HepG2 (cell line): ENCODE measurements around the gene TUBGCP5. TPM values are rescaled to one million over a fixed set of nuclear protein-coding genes. Genes with fewer than 3 reads are reported as not detected.

Experiments used
- AFF4 ChIP-seq: sonication (generic); formaldehyde crosslinking; IDR thresholded peaks from 2 replicates; pipeline ENCODE4 v1.4.0; 2020; ENCODE audit warnings: missing genetic modification reagents
- BHLHE40 ChIP-seq: IDR thresholded peaks from 2 replicates; pipeline ENCODE4 v1.6.1; 2011; ENCODE audit warnings: low read length, improper control_type of control experiment
- CBFB ChIP-seq: sonication (generic); formaldehyde crosslinking; IDR thresholded peaks from 2 replicates; pipeline ENCODE4 v1.4.0; 2020; ENCODE audit warnings: missing genetic modification reagents
- FOXO4 ChIP-seq: sonication (generic); formaldehyde crosslinking; conservative IDR thresholded peaks from 2 replicates; pipeline ENCODE4 v1.8.1; 2023; ENCODE audit warnings: missing genetic modification reagents
- HNRNPLL ChIP-seq: fragments of 200-400 bp; formaldehyde crosslinking; IDR thresholded peaks from 2 replicates; pipeline ENCODE4 v1.6.1; 2017; ENCODE audit warnings: mild to moderate bottlenecking, low read depth, low read length; ENCODE audit not compliant: poor library complexity, severe bottlenecking
- KDM2A ChIP-seq: sonication (generic); formaldehyde crosslinking; IDR thresholded peaks from 2 replicates; pipeline ENCODE4 v1.4.0; 2020; ENCODE audit warnings: low read depth, missing genetic modification reagents, borderline replicate concordance
- MED13 ChIP-seq: sonication (generic); formaldehyde crosslinking; IDR thresholded peaks from 2 replicates; pipeline ENCODE4 v1.5.0; 2020; ENCODE audit warnings: missing genetic modification reagents
- MXD1 ChIP-seq: sonication (generic); formaldehyde crosslinking; IDR thresholded peaks from 2 replicates; pipeline ENCODE4 v1.4.0; 2020; ENCODE audit warnings: mild to moderate bottlenecking, missing genetic modification reagents
- MXI1 ChIP-seq: IDR thresholded peaks from 3 replicates; pipeline ENCODE4 v1.6.1; 2012; ENCODE audit warnings: low read depth, low read length, inconsistent platforms, borderline replicate concordance
- POLR2A ChIP-seq, 2 experiments: IDR thresholded peaks; 2 replicates each; pipeline ENCODE4 v1.6.1; 2011; ENCODE audit warnings: low read depth in 2 of 2, low read length in 2 of 2, mild to moderate bottlenecking in 1 of 2, moderate library complexity in 1 of 2; ENCODE audit not compliant: insufficient read depth in 1 of 2
- POLR2AphosphoS2 ChIP-seq: IDR thresholded peaks from 2 replicates; pipeline ENCODE4 v1.6.1; 2011; ENCODE audit warnings: low read depth, low read length, improper control_type of control experiment
- SP5 ChIP-seq: IDR thresholded peaks from 2 replicates; pipeline ENCODE4 v1.6.1; 2016; ENCODE audit warnings: low read depth, borderline replicate concordance
- SRY ChIP-seq: sonication (generic); formaldehyde crosslinking; IDR thresholded peaks from 2 replicates; pipeline ENCODE4 v1.8.0; 2022; ENCODE audit warnings: mild to moderate bottlenecking, missing genetic modification reagents
- ZNF430 ChIP-seq: sonication (generic); formaldehyde crosslinking; IDR thresholded peaks from 2 replicates; pipeline ENCODE4 v1.9.0; 2021; ENCODE audit warnings: mild to moderate bottlenecking, missing genetic modification reagents
- ZNF563 ChIP-seq: sonication (generic); formaldehyde crosslinking; IDR thresholded peaks from 2 replicates; pipeline ENCODE4 v1.8.0; 2022; ENCODE audit warnings: mild to moderate bottlenecking, moderate library complexity, missing genetic modification reagents
- ZNF580 ChIP-seq: IDR thresholded peaks from 2 replicates; pipeline ENCODE4 v1.6.1; 2016; ENCODE audit warnings: low read depth, borderline replicate concordance
- ZNF589 ChIP-seq: sonication (generic); formaldehyde crosslinking; conservative IDR thresholded peaks from 2 replicates; pipeline ENCODE4 v1.8.0; 2022; ENCODE audit warnings: mild to moderate bottlenecking, moderate library complexity, missing genetic modification reagents
- ZNF616 ChIP-seq: sonication (generic); formaldehyde crosslinking; IDR thresholded peaks from 2 replicates; pipeline ENCODE4 v1.5.0; 2020; ENCODE audit warnings: low read depth, mild to moderate bottlenecking, missing genetic modification reagents
- ZNF710 ChIP-seq: sonication (generic); formaldehyde crosslinking; IDR thresholded peaks from 2 replicates; pipeline ENCODE4 v1.5.0; 2020; ENCODE audit warnings: mild to moderate bottlenecking, missing genetic modification reagents, borderline replicate concordance
- ZNF788 ChIP-seq: sonication (generic); formaldehyde crosslinking; IDR thresholded peaks from 2 replicates; pipeline ENCODE4 v1.5.0; 2020; ENCODE audit warnings: mild to moderate bottlenecking, missing genetic modification reagents, borderline replicate concordance
- polyA plus RNA-seq, 8 experiments: library from polyadenylated mRNA; depleted of rRNA in 3 of 8; stranded (reverse) in 7 of 8; unstranded in 1 of 8; fragments of >200 nt; fragmentation: Illumina TruSeq in 4 of 8; extraction: Trizol in 4 of 8; gene quantifications; 2 replicates each; pipeline versions ENCODE4 v1.2.1 to v1.2.3, GENCODE V29; 2011 to 2016; ENCODE audit warnings: low read depth in 4 of 8, missing spikeins in 1 of 8, mixed read lengths in 1 of 8; ENCODE audit not compliant: insufficient read depth in 1 of 8
- total RNA-seq, 5 experiments: library from RNA; depleted of rRNA; stranded (reverse); fragments of >200 nt; fragmentation: Illumina TruSeq; extraction: Trizol; gene quantifications; 2 replicates each; pipeline ENCODE4 v1.2.3, GENCODE V29; 2016; ENCODE audit warnings: low read depth in 1 of 5

Gene TUBGCP5
- total and polyA plus RNA-seq, 2 of the 13 experiments (the other 11 are each of a cell fraction or from before 2014, with no cell fraction given), result 7.2 to 25.0 TPM

GRCh38 chr15:23039143-23039916 lies at the start of gene TUBGCP5 (continued):
- TF ChIP-seq MED13 (CRISPR knock-in tag) (peak; percentile 73), ZNF563 (CRISPR knock-in tag) (no peak), ZNF710 (CRISPR knock-in tag) (0 out of 2 replicates have a peak, but pooled peaks have one; percentile 11), HNRNPLL (peak; percentile 85), ZNF430 (CRISPR knock-in tag) (no peak), POLR2A (IDR thresholded peaks at IDR 0.05; ENCODE audit: insufficient read depth in 1 of 2, low read depth in 2 of 2, low read length in 2 of 2) (peak; percentile 97 to 98), SP5 (CRISPR knock-in tag) (no peak), AFF4 (CRISPR knock-in tag) (no peak), SRY (peak; percentile 87; the same call in 1 of the 2 replicates), ZNF788 (CRISPR knock-in tag) (peak; percentile 73; the same call in 1 of the 2 replicates), BHLHE40 (no peak), KDM2A (peak; percentile 91), POLR2AphosphoS2 (no peak), ZNF580 (no peak), FOXO4 (CRISPR knock-in tag) (no peak), CBFB (no peak; the same call in 1 of the 2 replicates), MXD1 (CRISPR knock-in tag) (peak; percentile 75; the same call in 1 of the 2 replicates), MXI1 (peak; percentile 92; the same call in 2 of the 3 replicates), ZNF616 (CRISPR knock-in tag) (no peak), ZNF589 (CRISPR knock-in tag) (peak; percentile 73; the same call in 1 of the 2 replicates)
